K562 (cell line): ENCODE measurements around the gene BET1L. TPM values are rescaled to one million over a fixed set of nuclear protein-coding genes. Genes with fewer than 3 reads are reported as not detected.

Source experiments
- ATAC-seq: fragments of 200-7000 bp; cut with Tn5 transposase; 3 replicates; pipeline ENCODE4 v1.9.1; 2020; ENCODE audit warnings: moderate library complexity
- BruUV-seq: library from RNA; stranded (reverse); fragments of 400-500 nt; replicated peaks from 2 replicates; lab custom pipeline; 2021; lab: Mats Ljungman, UMichigan
- CTCF ChIA-PET: fragments of 300-600 bp; formaldehyde crosslinking; extraction: SDS; loops from one replicate; lab custom pipeline; 2021; ENCODE audit warnings: low intra/inter-chr PET ratio; lab: Yijun Ruan, JAX
- POLR2A ChIA-PET: fragments of 300-600, 350-650 bp; sonication (Branson Sonifier 250); formaldehyde crosslinking; extraction: SDS; loops from one replicate; lab custom pipeline; 2021; ENCODE audit warnings: antibody characterized with exemption, inconsistent platforms; lab: Yijun Ruan, JAX
- DNase-seq, 4 experiments: peaks; one replicate each; pipeline versions ENCODE4 v3.0.0 to v3.0.0-alpha.2; 2011 to 2018; ENCODE audit warnings: low spot score in 3 of 4, mixed read lengths in 3 of 4; ENCODE audit errors: extremely low read depth in 1 of 4
- FAIRE-seq: peaks from 2 replicates; lab custom pipeline; 2011; peaks lifted over from hg19 to GRCh38; lab: Jason Lieb, UNC
- H2AFZ ChIP-seq: 2 replicates; pipeline ENCODE4 v1.6.0; 2011; ENCODE audit warnings: low read depth, low read length, control low read depth, inconsistent platforms
- H3K27ac ChIP-seq: fragments of 200-600 bp; 3 replicates; pipeline ENCODE4 v1.8.0; 2011; ENCODE audit warnings: low read depth, mild to moderate bottlenecking, control low read depth, inconsistent platforms, low read length, moderate library complexity, mixed read lengths; ENCODE audit errors: extremely low read depth
- H3K27me3 ChIP-seq, 2 experiments: fragments of 300-600 bp in 1 of 2; 2 replicates in 1 of 2; 3 replicates in 1 of 2; pipeline versions ENCODE4 v1.6.0 to v1.8.0; 2011; ENCODE audit warnings: inconsistent platforms in 2 of 2, low read length in 2 of 2, mild to moderate bottlenecking in 1 of 2, mixed read lengths in 1 of 2, moderate library complexity in 1 of 2; ENCODE audit not compliant: control insufficient read depth in 2 of 2, insufficient read depth in 2 of 2
- H3K36me3 ChIP-seq: fragments of 300-600 bp; 3 replicates; pipeline ENCODE4 v1.8.0; 2011; ENCODE audit warnings: mild to moderate bottlenecking, low read length, inconsistent platforms; ENCODE audit not compliant: control insufficient read depth, insufficient read depth
- H3K4me1 ChIP-seq, 2 experiments: fragments of 200-600 bp in 1 of 2; replicated peaks in 1 of 2; 2 replicates in 1 of 2; 3 replicates in 1 of 2; pipeline versions ENCODE4 v1.5.1 to v1.8.0; 2011; ENCODE audit warnings: inconsistent platforms in 2 of 2, low read length in 2 of 2, mild to moderate bottlenecking in 1 of 2, mixed read lengths in 1 of 2, moderate library complexity in 1 of 2; ENCODE audit not compliant: control insufficient read depth in 2 of 2, insufficient read depth in 2 of 2
- H3K4me2 ChIP-seq: 2 replicates; pipeline ENCODE4 v1.6.1; 2011; ENCODE audit warnings: low read length, control low read depth, inconsistent platforms, mixed read lengths; ENCODE audit not compliant: insufficient read depth
- H3K4me3 ChIP-seq: fragments of 200-600 bp; sonication (generic), shearing (Covaris generic); 2 replicates; pipeline ENCODE4 v1.5.1; 2016; ENCODE audit warnings: control low read depth, inconsistent platforms
- H3K79me2 ChIP-seq: fragments of 200-600 bp; 3 replicates; pipeline ENCODE4 v1.8.0; 2011; ENCODE audit warnings: low read length, inconsistent platforms; ENCODE audit not compliant: control insufficient read depth, insufficient read depth
- H3K9ac ChIP-seq, 2 experiments: 2 replicates each; pipeline versions ENCODE4 v1.6.0 to v1.6.1; 2011; ENCODE audit warnings: low read depth in 2 of 2, low read length in 2 of 2, control low read depth in 1 of 2, inconsistent platforms in 1 of 2, mild to moderate bottlenecking in 1 of 2, mixed read lengths in 1 of 2; ENCODE audit not compliant: insufficient read depth in 1 of 2
- H3K9me1 ChIP-seq: one replicate; pipeline ENCODE4 v1.6.0; 2011; ENCODE audit warnings: inconsistent platforms, mild to moderate bottlenecking, low read length, moderate library complexity; ENCODE audit not compliant: control insufficient read depth, insufficient read depth
- H3K9me3 ChIP-seq: replicated peaks from 2 replicates; pipeline ENCODE4 v1.5.1; 2011; ENCODE audit warnings: low read depth, low read length, inconsistent platforms; ENCODE audit not compliant: control insufficient read depth, insufficient read depth
- H4K20me1 ChIP-seq: replicated peaks from 2 replicates; pipeline ENCODE4 v1.6.1; 2011; ENCODE audit warnings: low read length, inconsistent platforms, mixed read lengths; ENCODE audit not compliant: control insufficient read depth, insufficient read depth
- RBFOX2 ChIP-seq: fragments of 200-400 bp; formaldehyde crosslinking; IDR thresholded peaks from 2 replicates; pipeline ENCODE4 v1.6.1; 2017; ENCODE audit warnings: low read depth, mild to moderate bottlenecking, low read length, moderate library complexity
- SREBF2 ChIP-seq: sonication (generic); formaldehyde crosslinking; IDR thresholded peaks from 2 replicates; pipeline ENCODE4 v1.4.0; 2020; ENCODE audit warnings: mild to moderate bottlenecking, missing genetic modification reagents
- WGBS: fragments of 100-300 bp; shearing (Covaris generic); methylation state at CpG from one replicate; pipeline ENCODE4 v1.1.6; 2016; ENCODE audit warnings: low coverage, mixed read lengths; ENCODE audit not compliant: insufficient coverage; ENCODE audit errors: missing lambda C conversion rate; 5-methylcytosine and 5-hydroxymethylcytosine counted together
- in situ Hi-C: fragments of 300-500 bp; cut with MboI; formaldehyde crosslinking; loops from 4 replicates; pipeline ENCODE4 v1.15.0; 2018; ENCODE audit warnings: inconsistent platforms, mixed read lengths
- intact Hi-C: fragments of 100-400 bp; cut with micrococcal nuclease; formaldehyde crosslinking; loops from 2 replicates; pipeline ENCODE4 v1.14.2; 2022
- polyA plus RNA-seq, 8 experiments: library from polyadenylated mRNA; depleted of rRNA in 4 of 8; stranded (reverse) in 5 of 8; unstranded in 3 of 8; fragments of >200 nt; fragmentation: Nextera tagmentation in 2 of 8; fragmentation: Illumina TruSeq in 1 of 8; extraction: Ambion mirVana in 2 of 8; extraction: Trizol in 1 of 8; gene quantifications; 2 replicates each; pipeline versions ENCODE4 v1.2.1 to v1.2.3, GENCODE V29; 2011 to 2014; ENCODE audit warnings: inconsistent platforms in 1 of 8, missing spikeins in 1 of 8
- total RNA-seq, 7 experiments: library from RNA; depleted of rRNA in 6 of 7; stranded (reverse); fragments of >200 nt in 6 of 7; fragmentation: Illumina TruSeq in 2 of 7; extraction: Trizol in 2 of 7; gene quantifications; 2 replicates each; pipeline versions ENCODE4 v1.2.1 to v1.2.3, GENCODE V29; 2011 to 2021; ENCODE audit warnings: low replicate concordance in 1 of 7

The BET1L gene
- total and polyA plus RNA-seq, 9 of the 15 experiments (the other 6 are each of a cell fraction or from before 2014, with no cell fraction given): 9.9 to 69.1 (median 19.9) TPM

- Histone ChIP-seq H3K27ac (peak overlapping the region; percentile 47; the same call in 1 of the 3 replicates), H3K9ac (peak overlapping the region; percentile 97 to 98), H3K79me2 (peaks cover 56% of the 10 kb centered on the region), H3K4me3 (peak overlapping the region; percentile 96), H3K9me3 (no peaks in the 10 kb centered on the region), H3K36me3 (peaks cover 77% of the 10 kb centered on the region), H3K4me1 (peaks cover 25 to 46% of the 10 kb centered on the region in 2 experiments; a peak in 4 of 5 replicates), H4K20me1 (peaks cover 30% of the 10 kb centered on the region; the same call in 1 of the 2 replicates), H2AFZ (no peak overlapping the region), H3K9me1 (peaks cover 10% of the 10 kb centered on the region), H3K27me3 (no peaks in the 10 kb centered on the region; a peak in 1 of 5 replicates), H3K4me2 (peak overlapping the region; percentile 92)
- TF ChIP-seq RBFOX2 (0 out of 2 replicates have a peak, but pooled peaks have one; percentile 23), SREBF2 (CRISPR knock-in tag) (no peak)
- ATAC-seq: no peak
- ChIA-PET POLR2A (interaction anchor here (0.6 to 1.3 kb wide), 3 partner anchors 18 to 155 kb away, joined by 3 to 5 read pairs (median 3); no protein-coding TSS in a partner anchor), CTCF (no interaction called here)
- intact Hi-C loops: no loop called here
- in situ Hi-C loops: loop anchor here (10.0 kb wide), 1 partner anchor 155 kb away; the partner anchor contains the start of gene B4GALNT4
- no peak for FAIRE-seq
- DNase-seq: no peak
- WGBS: 91% methylated on average over 8 of the region's 9 CpGs
- BruUV-seq: no TSS peak
Observed at GRCh38 chr11:210122-210802, 3.1 kb upstream of the BET1L start.
